ENCODE data around the gene SMC3. TPM values are rescaled to one million over a fixed set of nuclear protein-coding genes. Genes with fewer than 3 reads are reported as not detected.

The SMC3 gene
- total RNA-seq, 1 experiment from 2014 or later = 64.3 TPM

DNA sequence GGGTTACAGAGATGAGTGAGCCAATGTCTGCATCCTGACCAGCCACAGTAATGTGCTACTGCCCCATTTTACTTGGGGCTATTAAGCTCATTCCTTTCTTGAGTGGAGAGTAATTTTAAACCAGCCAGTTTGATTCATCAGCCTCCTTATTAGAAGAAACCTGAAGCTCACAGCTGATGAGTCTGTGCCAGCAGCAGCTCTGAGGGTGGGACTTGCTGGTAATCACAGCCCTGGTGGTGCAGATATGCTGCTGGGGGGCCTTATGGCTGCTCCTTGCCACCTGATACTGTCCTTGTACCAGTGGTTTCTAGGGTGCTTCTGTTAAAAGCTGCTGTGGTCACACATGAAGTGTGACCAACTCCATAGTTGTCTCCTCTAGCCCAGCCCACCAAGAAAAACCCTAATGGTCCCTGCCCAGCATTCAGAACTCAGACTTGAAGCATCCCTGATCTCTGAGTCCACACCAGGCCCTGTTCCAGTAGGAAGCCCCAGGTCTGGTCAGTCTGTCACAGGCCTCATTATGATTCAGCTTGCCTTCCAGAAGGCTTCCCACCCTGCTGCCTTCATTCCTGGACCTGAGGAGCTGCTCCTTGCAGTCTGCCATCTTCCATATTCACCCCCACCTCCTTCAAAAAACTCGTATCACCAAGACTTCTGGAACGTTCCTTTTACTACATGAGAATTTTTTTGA, 47.7 kb downstream of the SMC3 start:
- intact Hi-C loops (cut with micrococcal nuclease) = loop anchor here (10.0 kb wide), 2 partner anchors 590 to 980 kb away; no protein-coding TSS in a partner anchor
- no peak overlapping the region for H3K4me2 ChIP-seq (ENCODE audit: low read length)
- POLR2A ChIA-PET = no interaction called here
- RAD21 ChIA-PET (ENCODE audit: low non-redundant PET in 1 of 2, low total read pairs in 2 of 2, uncharacterized antibody in 2 of 2, unreplicated experiment in 2 of 2) = no interaction called here
- H3K79me2 ChIP-seq (ENCODE audit: insufficient read depth, low read length) = no peaks in the 10 kb centered on the region
- H3K27me3 ChIP-seq (ENCODE audit: insufficient read depth, low read length) = 0 out of 2 replicates have a peak, but pooled peaks cover 4% of the 10 kb centered on the region
- CTCF ChIA-PET = interaction anchor here (0.9 to 1.2 kb wide), 3 partner anchors 8 to 65 kb away, joined by 3 to 4 read pairs (median 3); no protein-coding TSS in a partner anchor
- H3K9me3 ChIP-seq (ENCODE audit: control insufficient read depth in 1 of 2, insufficient read depth in 1 of 2, low read depth in 1 of 2, low read length in 2 of 2) = no peaks in the 10 kb centered on the region
- H3K4me3 ChIP-seq (replicated peaks in 1 of 2; ENCODE audit: low read depth in 1 of 2, low read length in 2 of 2) = no peak overlapping the region
- H3K27ac ChIP-seq (ENCODE audit: low read depth, low read length) = no peak overlapping the region
- H2AFZ ChIP-seq (ENCODE audit: low read depth, low read length, poor library complexity, severe bottlenecking) = no peak overlapping the region
- H3K9me2 ChIP-seq (ENCODE audit: insufficient read depth) = no peaks in the 10 kb centered on the region
- TF ChIP-seq POLR2A (IDR thresholded peaks at IDR 0.05; ENCODE audit: borderline replicate concordance, extremely low read depth, insufficient read depth, insufficient read length) (no peak), CBX3 (IDR thresholded peaks at IDR 0.05; ENCODE audit: low read depth) (no peak), SRF (IDR thresholded peaks at IDR 0.05; ENCODE audit: low read depth) (no peak), RAD21 (IDR thresholded peaks at IDR 0.05; ENCODE audit: low read depth) (no peak), YY1 (IDR thresholded peaks at IDR 0.05; ENCODE audit: extremely low read depth, insufficient replicate concordance, low read depth, low read length) (no peak), EZH2phosphoT487 (IDR thresholded peaks at IDR 0.05; ENCODE audit: borderline replicate concordance) (no peak), JUND (IDR thresholded peaks at IDR 0.05) (no peak), EZH2 (IDR thresholded peaks at IDR 0.05) (no peak), ZNF274 (IDR thresholded peaks at IDR 0.05; ENCODE audit: low read depth, low read length) (no peak), POLR2AphosphoS5 (IDR thresholded peaks at IDR 0.05; ENCODE audit: low read depth, low read length) (no peak), SP1 (IDR thresholded peaks at IDR 0.05; ENCODE audit: low read depth) (no peak), ELF1 (IDR thresholded peaks at IDR 0.05; ENCODE audit: borderline replicate concordance, low read depth) (no peak), TCF7L2 (IDR thresholded peaks at IDR 0.05; ENCODE audit: borderline replicate concordance, extremely low read depth, insufficient read depth, insufficient read length) (no peak), FOSL1 (IDR thresholded peaks at IDR 0.05; ENCODE audit: low read depth) (no peak), CEBPB (IDR thresholded peaks at IDR 0.05; ENCODE audit: low read depth) (no peak)
- TF ChIP-seq, protein P1, sequence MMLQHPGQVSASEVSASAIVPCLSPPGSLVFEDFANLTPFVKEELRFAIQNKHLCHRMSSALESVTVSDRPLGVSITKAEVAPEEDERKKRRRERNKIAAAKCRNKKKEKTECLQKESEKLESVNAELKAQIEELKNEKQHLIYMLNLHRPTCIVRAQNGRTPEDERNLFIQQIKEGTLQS (IDR thresholded peaks at IDR 0.05) = no peak
- TF ChIP-seq, protein P2, sequence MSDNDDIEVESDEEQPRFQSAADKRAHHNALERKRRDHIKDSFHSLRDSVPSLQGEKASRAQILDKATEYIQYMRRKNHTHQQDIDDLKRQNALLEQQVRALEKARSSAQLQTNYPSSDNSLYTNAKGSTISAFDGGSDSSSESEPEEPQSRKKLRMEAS (IDR thresholded peaks at IDR 0.05) = no peak
- TF ChIP-seq, protein P3, sequence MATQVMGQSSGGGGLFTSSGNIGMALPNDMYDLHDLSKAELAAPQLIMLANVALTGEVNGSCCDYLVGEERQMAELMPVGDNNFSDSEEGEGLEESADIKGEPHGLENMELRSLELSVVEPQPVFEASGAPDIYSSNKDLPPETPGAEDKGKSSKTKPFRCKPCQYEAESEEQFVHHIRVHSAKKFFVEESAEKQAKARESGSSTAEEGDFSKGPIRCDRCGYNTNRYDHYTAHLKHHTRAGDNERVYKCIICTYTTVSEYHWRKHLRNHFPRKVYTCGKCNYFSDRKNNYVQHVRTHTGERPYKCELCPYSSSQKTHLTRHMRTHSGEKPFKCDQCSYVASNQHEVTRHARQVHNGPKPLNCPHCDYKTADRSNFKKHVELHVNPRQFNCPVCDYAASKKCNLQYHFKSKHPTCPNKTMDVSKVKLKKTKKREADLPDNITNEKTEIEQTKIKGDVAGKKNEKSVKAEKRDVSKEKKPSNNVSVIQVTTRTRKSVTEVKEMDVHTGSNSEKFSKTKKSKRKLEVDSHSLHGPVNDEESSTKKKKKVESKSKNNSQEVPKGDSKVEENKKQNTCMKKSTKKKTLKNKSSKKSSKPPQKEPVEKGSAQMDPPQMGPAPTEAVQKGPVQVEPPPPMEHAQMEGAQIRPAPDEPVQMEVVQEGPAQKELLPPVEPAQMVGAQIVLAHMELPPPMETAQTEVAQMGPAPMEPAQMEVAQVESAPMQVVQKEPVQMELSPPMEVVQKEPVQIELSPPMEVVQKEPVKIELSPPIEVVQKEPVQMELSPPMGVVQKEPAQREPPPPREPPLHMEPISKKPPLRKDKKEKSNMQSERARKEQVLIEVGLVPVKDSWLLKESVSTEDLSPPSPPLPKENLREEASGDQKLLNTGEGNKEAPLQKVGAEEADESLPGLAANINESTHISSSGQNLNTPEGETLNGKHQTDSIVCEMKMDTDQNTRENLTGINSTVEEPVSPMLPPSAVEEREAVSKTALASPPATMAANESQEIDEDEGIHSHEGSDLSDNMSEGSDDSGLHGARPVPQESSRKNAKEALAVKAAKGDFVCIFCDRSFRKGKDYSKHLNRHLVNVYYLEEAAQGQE (IDR thresholded peaks at IDR 0.05; ENCODE audit: low read depth) = no peak
- H3K9ac ChIP-seq (ENCODE audit: low read length) = no peak overlapping the region
- no peaks in the 10 kb centered on the region for H3K36me3 ChIP-seq (ENCODE audit: control insufficient read depth in 1 of 2, insufficient read depth in 2 of 2, low read length in 2 of 2)
- H4K20me1 ChIP-seq (ENCODE audit: insufficient read depth) = no peaks in the 10 kb centered on the region
- no TSS peak for BruUV-seq (replicated peaks)
- no peak for DNase-seq (ENCODE audit: low read depth, low spot score)
- no peak for ATAC-seq
- H3K4me1 ChIP-seq (ENCODE audit: control insufficient read depth in 1 of 2, insufficient read depth in 2 of 2, low read length in 2 of 2) = 0 out of 4 replicates have a peak, but pooled peaks cover 0 to 2% of the 10 kb centered on the region in 2 experiments

Measured in HCT116 (cell line).